Astrocyte (in vitro differentiated cells and primary cell): Measurements from ENCODE around the gene RFC1.
"Not testable (repeated sequence)": the region's sequence is repeated elsewhere in the genome, so short reads cannot be mapped to it uniquely, and the experiment has no call there.

ENCODE experiments used
- EZH2 ChIP-seq: IDR thresholded peaks from 2 replicates; pipeline ENCODE4 v1.6.1; 2012; ENCODE audit warnings: mild to moderate bottlenecking, low read length, inconsistent platforms; ENCODE audit not compliant: insufficient read depth
- TF ChIP-seq, protein P1 (sequence below): IDR thresholded peaks from 2 replicates; pipeline ENCODE4 v1.5.1; 2011; ENCODE audit warnings: low read depth, mild to moderate bottlenecking, inconsistent platforms, low read length, moderate library complexity; ENCODE audit not compliant: insufficient read depth

DNA sequence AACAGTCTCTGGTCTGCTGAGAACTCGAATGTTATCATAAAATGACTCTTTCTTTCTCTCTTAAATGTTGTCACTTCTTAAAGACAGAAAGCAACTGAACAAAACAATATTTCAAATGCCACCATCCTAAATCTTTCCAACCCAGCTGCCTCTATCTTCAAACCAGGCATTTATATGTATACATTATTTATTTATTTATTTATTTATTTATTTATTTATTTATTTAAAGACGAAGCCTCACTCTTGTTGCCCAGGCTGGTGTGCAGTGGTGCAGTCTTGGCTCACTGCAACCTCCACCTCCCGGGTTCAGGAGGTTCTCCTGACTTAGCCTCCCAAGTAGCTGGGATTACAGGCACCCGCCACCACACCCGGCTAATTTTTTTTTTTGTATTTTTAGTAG is 73.7 kb downstream of the RFC1 start:
- TF ChIP-seq, protein P1, sequence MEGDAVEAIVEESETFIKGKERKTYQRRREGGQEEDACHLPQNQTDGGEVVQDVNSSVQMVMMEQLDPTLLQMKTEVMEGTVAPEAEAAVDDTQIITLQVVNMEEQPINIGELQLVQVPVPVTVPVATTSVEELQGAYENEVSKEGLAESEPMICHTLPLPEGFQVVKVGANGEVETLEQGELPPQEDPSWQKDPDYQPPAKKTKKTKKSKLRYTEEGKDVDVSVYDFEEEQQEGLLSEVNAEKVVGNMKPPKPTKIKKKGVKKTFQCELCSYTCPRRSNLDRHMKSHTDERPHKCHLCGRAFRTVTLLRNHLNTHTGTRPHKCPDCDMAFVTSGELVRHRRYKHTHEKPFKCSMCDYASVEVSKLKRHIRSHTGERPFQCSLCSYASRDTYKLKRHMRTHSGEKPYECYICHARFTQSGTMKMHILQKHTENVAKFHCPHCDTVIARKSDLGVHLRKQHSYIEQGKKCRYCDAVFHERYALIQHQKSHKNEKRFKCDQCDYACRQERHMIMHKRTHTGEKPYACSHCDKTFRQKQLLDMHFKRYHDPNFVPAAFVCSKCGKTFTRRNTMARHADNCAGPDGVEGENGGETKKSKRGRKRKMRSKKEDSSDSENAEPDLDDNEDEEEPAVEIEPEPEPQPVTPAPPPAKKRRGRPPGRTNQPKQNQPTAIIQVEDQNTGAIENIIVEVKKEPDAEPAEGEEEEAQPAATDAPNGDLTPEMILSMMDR: not testable (repeated sequence)
- not testable (repeated sequence) for TF ChIP-seq EZH2
